ENCODE measurements around the gene HOXA3.

Gene HOXA3

DNA sequence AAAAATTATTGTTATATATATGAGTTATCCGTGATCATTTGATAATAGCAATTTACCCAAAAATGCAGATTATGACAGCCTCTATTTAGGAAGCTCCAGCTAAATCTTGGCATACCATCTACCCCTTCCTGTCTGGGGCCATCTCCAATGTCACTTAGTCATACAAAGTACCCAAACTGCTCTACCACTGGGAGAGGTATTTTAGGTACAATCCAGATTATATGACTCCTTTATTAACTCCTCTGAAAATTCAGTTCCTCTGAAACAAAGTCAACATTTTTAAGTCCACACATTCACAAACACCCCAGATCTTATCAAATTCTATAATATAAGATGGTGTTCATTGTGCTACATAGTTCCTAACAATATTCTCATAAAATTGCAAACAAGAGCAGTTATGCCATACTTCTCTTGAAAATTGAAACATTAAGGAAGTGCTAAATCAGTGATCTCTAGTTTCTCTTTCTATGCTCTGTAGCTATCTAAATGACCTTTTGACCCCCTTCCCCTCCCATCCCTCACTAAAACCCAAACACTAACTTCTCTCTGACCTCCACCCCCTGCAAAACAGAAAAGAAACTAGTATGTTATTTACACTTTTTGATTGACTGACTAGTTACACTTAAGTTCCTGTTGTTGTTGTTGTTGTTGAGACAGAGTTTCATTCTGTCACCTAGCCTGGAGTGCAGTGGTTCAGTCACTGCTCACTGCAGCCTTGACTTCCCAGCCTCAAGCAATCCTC lies 73.0 kb downstream of the HOXA3 start:
- no peak for DNase-seq

DNA sequence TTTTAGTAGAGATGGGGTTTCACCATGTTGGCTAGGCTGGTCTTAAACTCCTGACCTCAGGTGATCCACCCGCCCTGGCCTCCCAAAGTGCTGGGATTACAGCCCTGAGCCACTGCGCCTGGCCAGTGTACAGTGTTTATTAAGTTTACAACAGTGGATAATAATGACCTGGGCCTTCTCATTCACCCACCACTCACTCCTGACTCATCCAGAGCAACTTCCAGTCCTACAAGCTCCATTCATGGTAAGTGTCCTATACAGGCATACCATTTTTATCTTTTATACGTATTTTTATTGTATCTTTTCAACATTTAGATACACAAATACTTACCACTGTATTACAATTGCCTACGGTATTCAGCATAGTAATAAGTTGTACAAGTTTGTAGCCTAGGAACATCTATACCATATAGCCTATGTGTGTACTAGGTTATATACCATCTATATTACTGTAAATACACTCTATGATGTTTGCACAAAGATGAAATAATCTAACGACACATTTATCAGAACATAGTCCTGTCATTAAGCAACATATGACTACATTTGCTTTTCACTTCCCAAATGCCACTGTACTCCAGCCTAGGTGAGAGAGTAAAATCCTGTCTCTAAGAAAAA lies 73.7 kb downstream of the HOXA3 start:
- DNase-seq: no peak

- no peak for DNase-seq
These were observed 79.3 kb downstream of the HOXA3 start for GRCh38 chr7:27073076-27073475.

GRCh38 chr7:27071622-27072390 lies 80.6 kb downstream of the HOXA3 start:
- no peak for DNase-seq

- no peak for DNase-seq
These were observed 84.1 kb downstream of the HOXA3 start for GRCh38 chr7:27068259-27068658.

GRCh38 chr7:27066148-27066547 lies 86.2 kb downstream of the HOXA3 start:
- DNase-seq: no peak

DNA sequence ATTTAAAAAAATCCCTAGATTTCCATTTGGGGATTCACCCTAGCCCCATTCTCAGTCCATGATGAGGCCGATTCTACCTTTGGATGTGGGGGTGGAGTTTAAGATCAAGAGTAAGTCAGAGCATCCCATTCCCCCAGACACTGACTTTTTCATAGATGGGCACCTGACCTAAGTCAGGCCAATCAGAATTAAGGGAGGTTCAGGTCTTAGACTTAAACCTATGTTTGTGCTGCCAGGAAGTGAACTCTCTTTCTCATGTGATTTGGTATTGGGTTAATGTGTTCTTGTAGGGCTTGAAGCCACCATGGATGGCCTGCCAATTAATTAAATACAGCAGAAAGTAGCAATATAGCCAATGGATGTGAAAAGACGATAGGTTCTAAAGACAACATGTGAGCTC lies 86.7 kb downstream of the HOXA3 start:
- DNase-seq: no peak

DNA sequence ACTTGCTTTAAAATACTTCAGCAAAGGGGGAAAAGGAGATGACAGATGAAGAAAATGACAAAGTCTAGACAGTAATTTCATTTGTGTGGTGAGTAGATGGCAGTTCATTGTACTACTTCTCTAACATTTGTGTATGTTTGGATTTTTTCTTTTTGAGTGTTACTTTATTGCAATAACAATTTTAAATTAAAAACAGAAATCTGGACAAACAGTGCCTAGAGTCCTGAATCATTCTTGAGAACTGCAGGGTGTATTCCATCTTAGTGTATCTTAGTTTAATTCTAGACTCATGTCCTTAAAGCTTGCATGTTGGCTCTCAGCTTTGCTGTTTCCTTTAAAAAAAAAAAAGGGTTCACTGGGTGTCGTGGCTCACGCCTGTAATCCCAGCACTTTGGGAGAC lies 87.7 kb downstream of the HOXA3 start:
- DNase-seq: no peak

GRCh38 chr7:27064159-27064558 lies 88.2 kb downstream of the HOXA3 start:
- no peak for DNase-seq

- DNase-seq: no peak
These were observed 89.4 kb downstream of the HOXA3 start for GRCh38 chr7:27062946-27063345.
